Adrenal gland (tissue), 5 donors: ENCODE measurements around the gene EMP1.

ENCODE experiments used
- CTCF ChIP-seq, 6 experiments: fragments of 450-650 bp in 4 of 6; fragments of 200-600 bp in 2 of 6; sonication (generic) in 1 of 6; IDR thresholded peaks; 1 replicate in 5 of 6; 2 replicates in 1 of 6; pipeline versions ENCODE4 v1.5.1 to v1.8.0; 2016 to 2021; ENCODE audit warnings: antibody characterized with exemption in 6 of 6, mild to moderate bottlenecking in 2 of 6, moderate library complexity in 1 of 6
- POLR2A ChIP-seq, 2 donors: fragments of 450-650 bp; IDR thresholded peaks; one replicate each; pipeline ENCODE4 v1.6.1; 2017; ENCODE audit warnings: antibody characterized with exemption in 2 of 2, mild to moderate bottlenecking in 2 of 2, moderate library complexity in 1 of 2
- donor health status: DM: no; HTN: no; CAD: no.

- TF ChIP-seq CTCF (IDR thresholded peaks at IDR 0.05) (no peak), POLR2A (IDR thresholded peaks at IDR 0.05) (no peak)
Measured at GRCh38 chr12:13175499-13175898, 21.0 kb upstream of the EMP1 start.
